ENCODE data around the gene SP4.

The SP4 gene

DNA sequence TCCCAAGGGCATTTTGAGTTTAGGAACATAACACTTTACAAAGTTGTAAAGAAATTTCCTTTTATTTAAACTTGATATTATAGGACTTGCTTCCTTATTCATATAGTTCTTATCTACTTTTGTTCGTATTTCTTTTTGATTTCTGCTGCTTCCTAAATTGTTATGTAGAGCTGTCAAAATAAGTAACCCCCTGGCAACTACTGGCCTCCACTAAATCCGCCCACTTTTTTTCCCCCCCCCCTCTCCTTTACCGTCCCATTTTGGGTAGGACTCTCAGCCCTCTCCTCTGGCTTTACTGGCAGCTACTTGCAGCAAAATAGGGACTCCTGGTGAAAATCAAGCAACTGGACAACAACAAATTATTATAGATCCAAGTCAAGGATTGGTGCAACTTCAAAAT lies 1.1 kb downstream of the SP4 start:
- TF ChIP-seq, protein P1, sequence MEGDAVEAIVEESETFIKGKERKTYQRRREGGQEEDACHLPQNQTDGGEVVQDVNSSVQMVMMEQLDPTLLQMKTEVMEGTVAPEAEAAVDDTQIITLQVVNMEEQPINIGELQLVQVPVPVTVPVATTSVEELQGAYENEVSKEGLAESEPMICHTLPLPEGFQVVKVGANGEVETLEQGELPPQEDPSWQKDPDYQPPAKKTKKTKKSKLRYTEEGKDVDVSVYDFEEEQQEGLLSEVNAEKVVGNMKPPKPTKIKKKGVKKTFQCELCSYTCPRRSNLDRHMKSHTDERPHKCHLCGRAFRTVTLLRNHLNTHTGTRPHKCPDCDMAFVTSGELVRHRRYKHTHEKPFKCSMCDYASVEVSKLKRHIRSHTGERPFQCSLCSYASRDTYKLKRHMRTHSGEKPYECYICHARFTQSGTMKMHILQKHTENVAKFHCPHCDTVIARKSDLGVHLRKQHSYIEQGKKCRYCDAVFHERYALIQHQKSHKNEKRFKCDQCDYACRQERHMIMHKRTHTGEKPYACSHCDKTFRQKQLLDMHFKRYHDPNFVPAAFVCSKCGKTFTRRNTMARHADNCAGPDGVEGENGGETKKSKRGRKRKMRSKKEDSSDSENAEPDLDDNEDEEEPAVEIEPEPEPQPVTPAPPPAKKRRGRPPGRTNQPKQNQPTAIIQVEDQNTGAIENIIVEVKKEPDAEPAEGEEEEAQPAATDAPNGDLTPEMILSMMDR (IDR thresholded peaks at IDR 0.05; ENCODE audit: insufficient read depth, low read length, poor library complexity, severe bottlenecking), result no peak
- H3K27me3 ChIP-seq (replicated peaks; ENCODE audit: control insufficient read depth, insufficient read depth, low read length), result no peaks in the 10 kb centered on the region
- no peak for DNase-seq (ENCODE audit: extremely low read depth, insufficient read length)

DNA sequence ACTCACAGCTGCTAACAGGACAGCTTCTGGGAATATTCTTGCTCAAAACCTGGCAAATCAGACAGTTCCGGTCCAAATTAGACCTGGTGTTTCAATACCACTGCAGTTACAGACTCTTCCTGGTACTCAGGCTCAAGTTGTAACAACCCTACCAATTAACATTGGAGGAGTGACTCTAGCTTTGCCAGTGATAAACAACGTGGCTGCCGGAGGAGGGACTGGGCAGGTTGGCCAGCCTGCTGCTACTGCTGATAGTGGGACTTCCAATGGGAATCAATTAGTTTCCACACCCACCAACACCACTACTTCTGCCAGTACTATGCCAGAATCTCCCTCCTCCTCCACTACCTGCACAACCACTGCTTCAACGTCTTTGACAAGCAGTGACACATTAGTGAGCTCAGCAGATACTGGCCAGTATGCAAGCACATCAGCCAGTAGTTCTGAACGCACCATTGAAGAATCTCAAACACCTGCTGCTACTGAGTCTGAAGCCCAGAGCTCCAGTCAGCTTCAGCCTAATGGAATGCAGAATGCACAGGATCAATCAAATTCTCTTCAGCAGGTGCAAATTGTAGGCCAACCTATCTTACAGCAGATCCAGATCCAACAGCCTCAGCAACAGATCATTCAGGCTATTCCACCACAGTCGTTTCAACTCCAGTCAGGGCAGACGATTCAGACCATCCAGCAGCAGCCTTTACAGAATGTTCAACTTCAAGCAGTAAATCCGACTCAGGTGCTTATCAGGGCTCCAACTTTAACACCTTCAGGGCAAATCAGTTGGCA lies 2.1 kb downstream of the SP4 start:
- H3K36me3 ChIP-seq (ENCODE audit: control insufficient read depth, insufficient read depth, low read length), result no peaks in the 10 kb centered on the region
- TF ChIP-seq, protein P1 (IDR thresholded peaks at IDR 0.05; ENCODE audit: insufficient read depth, low read length, poor library complexity, severe bottlenecking), result no peak
- H3K4me3 ChIP-seq (replicated peaks; ENCODE audit: low read depth, low read length), result peak overlapping the region; percentile 49; the same call in 1 of the 2 replicates
- no peaks in the 10 kb centered on the region for H3K27me3 ChIP-seq (replicated peaks; ENCODE audit: control insufficient read depth, insufficient read depth, low read length)
- no peak for DNase-seq (ENCODE audit: extremely low read depth, insufficient read length)

More for the DNA sequence above, 1.1 kb downstream of the SP4 start:
- H3K4me3 ChIP-seq (replicated peaks; ENCODE audit: low read depth, low read length), result peak overlapping the region; percentile 73
- no peaks in the 10 kb centered on the region for H3K36me3 ChIP-seq (ENCODE audit: control insufficient read depth, insufficient read depth, low read length)

DNA sequence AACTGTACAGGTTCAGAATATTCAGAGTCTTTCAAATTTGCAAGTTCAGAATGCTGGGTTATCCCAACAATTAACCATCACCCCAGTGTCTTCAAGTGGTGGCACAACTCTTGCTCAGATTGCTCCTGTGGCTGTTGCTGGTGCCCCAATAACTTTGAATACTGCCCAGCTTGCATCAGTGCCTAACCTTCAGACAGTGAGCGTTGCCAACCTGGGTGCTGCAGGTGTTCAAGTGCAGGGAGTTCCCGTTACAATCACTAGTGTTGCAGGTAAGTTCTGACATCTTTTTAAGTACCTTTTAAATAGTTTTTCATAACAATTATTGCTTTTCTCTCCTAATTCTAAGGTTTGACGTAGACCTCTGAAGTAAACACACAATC lies 2.7 kb downstream of the SP4 start:
- H3K27me3 ChIP-seq (replicated peaks; ENCODE audit: control insufficient read depth, insufficient read depth, low read length), result no peaks in the 10 kb centered on the region
- H3K4me3 ChIP-seq (replicated peaks; ENCODE audit: low read depth, low read length), result peak overlapping the region; percentile 49
- no peaks in the 10 kb centered on the region for H3K36me3 ChIP-seq (ENCODE audit: control insufficient read depth, insufficient read depth, low read length)
- TF ChIP-seq, protein P1 (IDR thresholded peaks at IDR 0.05; ENCODE audit: insufficient read depth, low read length, poor library complexity, severe bottlenecking), result no peak
- no peak for DNase-seq (ENCODE audit: extremely low read depth, insufficient read length)

DNA sequence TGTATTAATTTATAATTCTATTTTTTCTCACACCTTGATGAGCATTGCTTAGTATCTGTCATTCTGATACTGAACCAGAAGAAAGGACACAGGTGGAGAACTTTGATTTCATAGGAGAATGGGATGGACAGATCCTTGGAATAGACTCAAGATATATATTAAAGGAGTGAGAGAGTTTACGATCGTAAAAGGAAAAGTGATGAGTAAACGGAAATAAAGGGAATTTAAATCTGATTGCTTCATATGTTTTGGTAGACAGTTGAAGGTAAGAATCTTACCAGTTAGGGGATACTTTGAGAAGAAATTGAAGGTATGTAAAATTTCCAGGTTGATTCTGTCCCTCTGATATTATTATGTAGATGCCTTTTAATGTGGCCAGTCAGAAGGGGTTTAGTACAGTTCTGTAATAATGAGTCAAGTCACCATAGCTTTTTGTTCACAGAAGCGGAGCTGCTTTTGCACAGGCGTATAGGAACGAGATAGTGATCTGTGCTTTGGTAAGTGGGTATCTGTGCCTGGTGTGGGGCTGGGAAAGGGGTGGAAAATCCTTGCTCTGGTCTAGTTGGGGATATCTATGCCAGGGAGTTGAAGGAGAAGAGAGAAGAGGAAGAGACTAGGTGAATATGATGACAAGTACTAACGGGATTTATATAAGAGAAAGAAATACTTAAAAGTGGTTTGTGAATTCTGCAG lies 15.4 kb downstream of the SP4 start:
- no peak for DNase-seq (ENCODE audit: extremely low read depth, insufficient read length)
- Histone ChIP-seq H3K36me3 (ENCODE audit: control insufficient read depth, insufficient read depth, low read length) (peaks cover 2% of the 10 kb centered on the region; the same call in 1 of the 2 replicates), H3K4me3 (replicated peaks; ENCODE audit: low read depth, low read length) (no peak overlapping the region), H3K27me3 (replicated peaks; ENCODE audit: control insufficient read depth, insufficient read depth, low read length) (no peaks in the 10 kb centered on the region)
- TF ChIP-seq, protein P1 (IDR thresholded peaks at IDR 0.05; ENCODE audit: insufficient read depth, low read length, poor library complexity, severe bottlenecking), result no peak

DNA sequence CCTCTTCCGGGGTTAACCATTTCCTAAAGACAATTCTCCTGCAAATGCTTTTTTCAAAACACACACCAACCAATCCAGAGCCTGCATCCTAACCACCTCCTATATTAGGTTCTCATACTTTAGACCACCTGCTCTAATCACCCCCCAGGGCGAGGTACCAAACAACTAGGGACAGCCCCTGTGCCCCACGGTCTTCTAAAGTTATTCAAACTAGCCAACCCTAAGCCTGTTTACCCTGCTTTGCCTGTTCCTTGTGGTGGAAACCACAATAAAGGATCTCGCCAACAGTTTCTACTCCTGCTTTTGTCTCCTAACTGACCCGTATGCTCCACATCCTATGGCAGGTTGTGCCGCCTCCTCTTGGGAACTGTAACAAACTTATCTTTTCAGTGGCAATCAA lies 21.1 kb downstream of the SP4 start:
- Histone ChIP-seq H3K4me3 (replicated peaks; ENCODE audit: low read depth, low read length) (no peak overlapping the region), H3K36me3 (ENCODE audit: control insufficient read depth, insufficient read depth, low read length) (no peaks in the 10 kb centered on the region), H3K27me3 (replicated peaks; ENCODE audit: control insufficient read depth, insufficient read depth, low read length) (no peaks in the 10 kb centered on the region)
- no peak for DNase-seq (ENCODE audit: extremely low read depth, insufficient read length)
- TF ChIP-seq, protein P1 (IDR thresholded peaks at IDR 0.05; ENCODE audit: insufficient read depth, low read length, poor library complexity, severe bottlenecking), result no peak

Measured in GM06990 (cell line).